ENCODE results near the gene ZNF689.
"Not testable (repeated sequence)": the region's sequence is repeated elsewhere in the genome, so short reads cannot be mapped to it uniquely, and the experiment has no call there.

ZNF689 gene

GRCh38 chr16:30636599-30636998 is 26.4 kb upstream of the ZNF689 start:
- DNase-seq (ENCODE audit: low read depth) = no peak

- no peak for DNase-seq (ENCODE audit: low read depth)
Observed at GRCh38 chr16:30633526-30633925, 23.3 kb upstream of the ZNF689 start.

- DNase-seq (ENCODE audit: low read depth) = not testable (repeated sequence)
Observed at GRCh38 chr16:30632454-30632853, 22.3 kb upstream of the ZNF689 start.

GRCh38 chr16:30628628-30629540 is 18.7 kb upstream of the ZNF689 start:
- peak; percentile 75 for DNase-seq (ENCODE audit: low read depth)

DNA sequence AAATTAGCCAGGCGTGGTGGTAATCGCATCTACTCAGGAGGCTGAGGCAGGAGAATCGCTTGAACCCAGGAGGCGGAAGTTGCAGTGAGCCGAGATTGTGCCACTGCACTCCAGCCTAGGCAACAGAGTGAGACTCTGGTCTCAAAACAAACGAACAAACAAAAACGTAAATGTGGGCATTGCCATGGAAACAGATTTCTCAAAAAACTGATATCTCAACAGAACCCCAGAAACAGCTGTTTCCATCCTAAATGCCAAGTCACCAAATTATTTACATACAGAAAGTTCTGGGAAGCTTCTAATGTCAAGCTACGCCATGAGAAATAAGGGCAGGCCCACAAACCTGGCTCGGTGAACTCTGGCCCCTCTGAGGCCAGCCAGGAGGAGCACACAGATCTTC is 16.0 kb upstream of the ZNF689 start:
- DNase-seq (ENCODE audit: low read depth) = no peak

GRCh38 chr16:30623536-30624283 is 13.5 kb upstream of the ZNF689 start:
- no peak for DNase-seq (ENCODE audit: low read depth)

DNA sequence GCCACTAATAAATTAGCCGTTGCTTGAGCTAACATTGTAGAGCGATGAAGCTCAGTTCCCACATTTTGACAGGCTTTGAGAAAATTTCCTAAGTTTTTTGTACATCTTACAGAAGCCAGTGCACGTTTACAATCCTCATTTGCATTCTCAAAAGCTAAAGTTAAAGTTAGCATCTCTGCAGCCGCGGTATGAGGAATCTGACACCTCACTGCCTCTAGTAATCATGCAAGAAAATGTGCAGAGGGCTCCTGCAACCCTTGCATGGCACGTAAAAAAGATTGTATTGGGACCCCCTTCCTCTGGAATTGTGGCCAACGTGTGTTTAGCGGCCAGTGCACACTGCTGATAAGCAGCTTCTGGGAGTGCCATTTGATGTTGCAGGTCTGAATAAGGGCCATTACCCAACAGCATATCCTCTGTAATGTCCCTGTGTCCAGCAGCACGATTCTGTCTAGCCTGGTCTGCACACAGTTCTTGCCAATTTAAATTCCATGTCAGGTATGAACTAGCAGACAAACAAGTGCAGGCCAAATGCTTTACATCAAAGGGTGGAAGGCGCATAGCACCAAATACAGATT is 12.4 kb upstream of the ZNF689 start:
- no peak for DNase-seq (ENCODE audit: low read depth)

GRCh38 chr16:30621765-30622164 is 11.6 kb upstream of the ZNF689 start:
- DNase-seq (ENCODE audit: low read depth) = no peak

- no peak for DNase-seq (ENCODE audit: low read depth)
Observed at GRCh38 chr16:30620169-30620568, 10.0 kb upstream of the ZNF689 start.

DNA sequence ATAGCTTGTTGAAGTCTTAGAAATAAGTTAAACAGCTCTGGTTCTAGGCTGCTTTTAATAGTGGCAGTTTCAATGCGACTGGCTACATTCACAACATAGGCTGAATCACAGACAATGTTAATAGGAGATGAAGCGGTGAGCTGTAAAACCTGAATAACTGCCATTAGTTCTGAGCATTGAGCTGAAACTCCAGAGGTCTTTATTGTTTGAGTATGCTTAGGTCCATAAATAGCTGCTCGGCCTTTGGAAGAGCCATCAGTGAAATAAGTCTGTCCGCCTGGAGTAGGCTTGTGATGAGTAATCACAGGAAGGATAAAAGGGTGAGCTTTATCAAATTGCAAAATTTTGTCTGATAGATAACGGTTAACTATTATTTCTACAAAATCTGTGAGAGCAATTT is 9.4 kb upstream of the ZNF689 start:
- no peak for DNase-seq (ENCODE audit: low read depth)

DNA sequence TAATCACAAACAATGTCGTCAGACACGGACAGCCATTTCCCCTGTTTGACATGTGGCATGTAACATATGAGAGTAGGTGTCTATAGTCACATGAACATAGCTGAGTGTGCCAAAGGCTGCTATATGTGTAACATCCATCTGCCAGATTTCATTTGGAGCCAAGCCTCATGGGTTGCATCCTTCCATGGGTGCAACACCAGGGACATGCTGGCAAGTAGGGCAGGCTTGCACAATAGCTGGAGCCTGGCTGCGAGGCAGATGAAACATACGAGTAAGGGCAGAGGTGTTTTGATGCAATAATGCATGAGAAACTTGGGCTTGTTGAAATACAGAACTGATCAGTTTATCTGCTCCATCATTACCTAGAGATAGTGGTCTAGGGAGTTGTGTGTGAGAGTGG is 9.0 kb upstream of the ZNF689 start:
- no peak for DNase-seq (ENCODE audit: low read depth)

GRCh38 chr16:30615358-30616091 is 5.3 kb upstream of the ZNF689 start:
- DNase-seq (ENCODE audit: low read depth) = peak; percentile 52

DNA sequence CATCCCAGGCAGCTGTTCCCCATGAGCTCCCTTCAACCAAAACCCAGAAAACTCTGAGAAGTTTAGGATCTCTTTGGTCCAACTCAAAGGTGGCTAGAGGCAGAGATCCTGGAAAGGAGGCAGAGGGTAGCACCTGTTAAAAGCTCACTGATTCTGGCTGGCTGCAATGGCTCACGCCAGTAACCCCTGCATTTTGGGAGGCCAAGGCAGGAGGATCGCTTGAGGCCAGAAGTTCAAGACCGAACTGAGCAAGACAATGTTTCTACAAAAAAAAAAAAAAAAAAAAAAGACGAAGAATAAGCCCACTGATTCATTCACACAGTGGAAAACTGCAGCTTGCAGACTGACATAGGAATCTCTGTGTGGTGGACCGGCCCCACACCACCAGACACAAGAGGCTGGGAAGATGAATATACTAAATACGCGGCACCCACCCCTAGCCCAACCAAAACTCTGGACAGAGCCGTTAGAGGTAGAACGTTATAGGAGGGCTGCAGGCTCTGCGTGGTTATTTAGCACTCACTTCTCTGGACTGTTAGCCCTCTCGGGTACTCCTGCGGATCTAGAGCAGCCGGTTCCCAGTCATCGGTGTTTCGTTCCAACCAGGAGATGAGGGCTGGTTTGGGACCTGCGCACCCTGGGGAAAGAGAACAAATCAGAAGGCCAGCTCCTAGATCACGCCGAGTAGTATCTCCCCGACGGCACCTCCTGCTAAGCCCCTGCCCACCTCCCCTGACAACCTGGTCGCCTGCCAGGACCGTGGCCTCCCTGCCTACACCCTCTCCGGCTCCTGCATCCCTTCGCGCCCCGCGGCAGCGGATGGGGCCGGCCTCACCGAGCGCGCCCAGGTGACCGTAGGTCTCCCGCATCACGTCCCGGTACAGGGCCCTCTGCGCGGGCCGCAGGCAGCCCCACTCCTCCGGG is 925 bp downstream of the ZNF689 start:
- no peak for DNase-seq (ENCODE audit: low read depth)

GRCh38 chr16:30606004-30606403 is 4.2 kb downstream of the ZNF689 start:
- DNase-seq (ENCODE audit: low read depth) = no peak

- no peak for DNase-seq (ENCODE audit: low read depth)
Observed at GRCh38 chr16:30605158-30605557, 5.0 kb downstream of the ZNF689 start.

DNA sequence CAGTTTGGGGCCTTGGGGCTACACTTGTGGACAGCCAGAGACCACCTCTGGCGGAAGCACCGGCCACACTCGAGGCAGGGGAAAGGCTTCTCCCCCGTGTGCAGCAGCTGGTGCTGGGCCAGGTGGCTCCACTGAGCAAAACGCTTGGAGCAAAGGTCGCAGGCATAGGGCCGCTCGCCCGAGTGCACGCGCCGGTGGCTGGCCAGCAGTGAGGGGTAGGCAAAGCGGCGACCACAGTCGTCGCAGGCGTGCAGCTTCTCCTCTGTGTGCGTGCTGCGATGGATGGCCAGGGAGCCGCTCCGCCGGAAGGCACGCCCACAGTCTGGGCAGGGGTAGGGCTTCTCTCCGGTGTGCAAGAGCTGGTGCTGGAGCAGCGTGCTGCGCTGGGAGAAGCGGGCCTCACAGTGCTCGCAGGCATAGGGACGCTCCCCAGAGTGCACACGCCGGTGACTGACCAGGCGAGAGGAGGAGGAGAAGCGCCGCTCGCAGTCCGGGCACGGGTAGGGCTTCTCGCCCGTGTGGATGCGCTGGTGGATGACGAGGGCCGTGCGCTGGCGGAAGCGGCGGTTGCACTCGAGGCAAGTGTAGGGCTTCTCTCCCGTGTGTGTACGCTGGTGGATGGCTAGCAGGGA is 5.8 kb downstream of the ZNF689 start:
- DNase-seq (ENCODE audit: low read depth) = no peak

- no peak for DNase-seq (ENCODE audit: low read depth)
Observed at GRCh38 chr16:30603945-30604315, 6.3 kb downstream of the ZNF689 start.

DNA sequence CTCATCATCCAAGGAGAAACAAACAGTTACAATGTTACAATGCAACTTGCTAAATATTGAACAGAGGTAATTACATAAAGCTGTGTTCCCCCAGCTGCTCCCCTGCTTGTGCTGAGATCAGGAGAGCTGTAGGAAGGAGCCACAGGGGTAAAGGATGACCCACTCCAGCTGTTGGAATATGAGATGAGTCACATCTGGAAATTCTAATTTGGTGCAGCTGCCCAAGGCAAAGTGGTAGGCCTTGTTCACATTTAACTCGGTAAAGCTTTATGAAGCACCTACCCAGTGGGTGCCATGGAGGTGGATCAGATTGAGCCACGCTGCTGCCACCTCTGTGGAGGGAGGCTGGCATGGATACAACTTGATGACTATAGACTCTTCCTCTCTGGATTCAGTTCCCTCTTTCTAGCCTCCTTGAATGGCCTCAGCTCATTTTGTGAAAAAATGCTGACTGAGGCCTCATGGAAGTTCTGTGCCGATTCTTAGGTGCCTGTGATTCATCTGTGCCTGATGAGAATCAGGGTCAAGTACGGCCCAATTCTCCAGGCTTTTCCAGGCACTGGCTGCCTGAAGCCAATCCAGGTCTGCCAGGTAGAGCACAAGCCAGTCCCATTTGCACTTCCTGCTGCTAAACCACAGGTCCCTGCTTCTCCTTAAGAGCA is 7.4 kb downstream of the ZNF689 start:
- DNase-seq (ENCODE audit: low read depth) = no peak

DNA sequence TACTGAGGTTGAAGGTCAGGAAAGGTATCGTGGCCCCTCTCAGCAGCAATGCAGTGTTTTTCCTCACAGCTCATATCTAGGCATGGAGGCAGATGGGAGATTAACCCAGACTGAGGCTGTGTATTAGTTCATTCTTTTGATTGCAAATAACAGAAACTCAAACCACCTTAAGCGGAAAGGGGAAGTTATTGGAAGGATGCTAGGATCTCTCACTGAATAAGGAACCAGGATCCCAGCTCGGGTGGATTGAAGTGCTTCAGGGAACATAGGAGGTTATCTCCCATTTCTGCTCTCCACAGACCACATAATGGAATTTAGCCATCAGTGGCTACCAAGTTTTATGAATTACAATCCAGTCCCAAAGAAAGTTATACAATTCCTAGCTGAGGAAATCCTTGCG is 8.2 kb downstream of the ZNF689 start:
- no peak for DNase-seq (ENCODE audit: low read depth)

DNA sequence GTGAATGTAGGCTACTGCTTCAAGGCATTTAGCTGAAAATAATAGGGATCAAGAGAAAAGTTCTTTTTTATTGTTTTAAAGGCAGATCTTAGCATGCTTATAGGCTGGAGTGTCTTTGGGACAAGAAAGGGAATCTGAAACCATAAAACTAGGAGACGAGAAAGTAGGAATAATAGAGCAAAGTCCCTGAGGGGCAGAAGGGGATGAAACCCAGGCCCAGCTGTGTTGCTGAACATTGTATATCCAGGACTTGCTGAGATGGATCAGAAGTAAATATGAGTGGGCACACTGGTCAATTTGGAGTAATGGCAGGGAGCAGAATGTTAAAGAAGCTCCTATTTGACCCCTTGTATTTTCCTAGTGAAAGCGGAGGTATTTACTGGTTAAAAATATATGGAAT is 9.3 kb downstream of the ZNF689 start:
- DNase-seq (ENCODE audit: low read depth) = no peak
